Measurements from ENCODE around the gene MYO3B. TPM values are rescaled to one million over a fixed set of nuclear protein-coding genes. Genes with fewer than 3 reads are reported as not detected.

The MYO3B gene
- total and polyA plus RNA-seq, 2 donors = 0.64 to 0.71 TPM

GRCh38 chr2:170282851-170283250, 104.9 kb downstream of the MYO3B start:
- Histone ChIP-seq H3K36me3 (ENCODE audit: control insufficient read depth in 2 of 2, insufficient read depth in 2 of 2, low read length in 1 of 2) (no peaks in the 10 kb centered on the region), H3K27me3 (ENCODE audit: control insufficient read depth in 2 of 2, insufficient read depth in 1 of 2, low read length in 1 of 2) (no peaks in the 10 kb centered on the region), H3K27ac (ENCODE audit: low read depth in 1 of 2, low read length in 1 of 2) (no peak overlapping the region), H3K4me1 (ENCODE audit: control insufficient read depth in 2 of 2, insufficient read depth in 2 of 2, low read length in 2 of 2) (no peaks in the 10 kb centered on the region), H3K9me3 (ENCODE audit: control insufficient read depth in 2 of 2, insufficient read depth in 1 of 2, low read length in 1 of 2) (no peaks in the 10 kb centered on the region), H3K4me3 (ENCODE audit: low read length in 2 of 2) (no peak overlapping the region)
- 62% methylated on average over 3 of the region's 3 CpGs for WGBS
- DNase-seq (ENCODE audit: low read depth in 6 of 9, low spot score in 9 of 9) = no peak

GRCh38 chr2:170284205-170284604, 106.3 kb downstream of the MYO3B start:
- 95% methylated on average over 1 of the region's 1 CpG for WGBS

GRCh38 chr2:170288859-170289258, 110.9 kb downstream of the MYO3B start:
- H3K4me3 ChIP-seq (ENCODE audit: low read length in 2 of 2) = no peak overlapping the region
- no peaks in the 10 kb centered on the region for H3K9me3 ChIP-seq (ENCODE audit: control insufficient read depth in 2 of 2, insufficient read depth in 1 of 2, low read length in 1 of 2)
- 96% methylated on average over 1 of the region's 1 CpG for WGBS
- no peaks in the 10 kb centered on the region for H3K4me1 ChIP-seq (ENCODE audit: control insufficient read depth in 2 of 2, insufficient read depth in 2 of 2, low read length in 2 of 2)
- H3K27ac ChIP-seq (ENCODE audit: low read depth in 1 of 2, low read length in 1 of 2) = no peak overlapping the region
- no peaks in the 10 kb centered on the region for H3K36me3 ChIP-seq (ENCODE audit: control insufficient read depth in 2 of 2, insufficient read depth in 2 of 2, low read length in 1 of 2)
- H3K27me3 ChIP-seq (ENCODE audit: control insufficient read depth in 2 of 2, insufficient read depth in 1 of 2, low read length in 1 of 2) = no peaks in the 10 kb centered on the region
- no peak for DNase-seq (ENCODE audit: low read depth in 6 of 9, low spot score in 9 of 9)

More at GRCh38 chr2:170284205-170284604, 106.3 kb downstream of the MYO3B start:
- no peaks in the 10 kb centered on the region for H3K9me3 ChIP-seq (ENCODE audit: control insufficient read depth in 2 of 2, insufficient read depth in 1 of 2, low read length in 1 of 2)
- H3K4me3 ChIP-seq (ENCODE audit: low read length in 2 of 2) = no peak overlapping the region
- no peaks in the 10 kb centered on the region for H3K27me3 ChIP-seq (ENCODE audit: control insufficient read depth in 2 of 2, insufficient read depth in 1 of 2, low read length in 1 of 2)
- DNase-seq (ENCODE audit: low read depth in 6 of 9, low spot score in 9 of 9) = no peak
- no peaks in the 10 kb centered on the region for H3K4me1 ChIP-seq (ENCODE audit: control insufficient read depth in 2 of 2, insufficient read depth in 2 of 2, low read length in 2 of 2)
- no peaks in the 10 kb centered on the region for H3K36me3 ChIP-seq (ENCODE audit: control insufficient read depth in 2 of 2, insufficient read depth in 2 of 2, low read length in 1 of 2)
- H3K27ac ChIP-seq (ENCODE audit: low read depth in 1 of 2, low read length in 1 of 2) = no peak overlapping the region

- Histone ChIP-seq H3K36me3 (ENCODE audit: control insufficient read depth in 2 of 2, insufficient read depth in 2 of 2, low read length in 1 of 2) (no peaks in the 10 kb centered on the region), H3K4me1 (ENCODE audit: control insufficient read depth in 2 of 2, insufficient read depth in 2 of 2, low read length in 2 of 2) (no peaks in the 10 kb centered on the region), H3K4me3 (ENCODE audit: low read length in 2 of 2) (no peak overlapping the region), H3K9me3 (ENCODE audit: control insufficient read depth in 2 of 2, insufficient read depth in 1 of 2, low read length in 1 of 2) (no peaks in the 10 kb centered on the region), H3K27me3 (ENCODE audit: control insufficient read depth in 2 of 2, insufficient read depth in 1 of 2, low read length in 1 of 2) (no peaks in the 10 kb centered on the region), H3K27ac (ENCODE audit: low read depth in 1 of 2, low read length in 1 of 2) (no peak overlapping the region)
- 93% methylated on average over 1 of the region's 1 CpG for WGBS
- DNase-seq (ENCODE audit: low read depth in 6 of 9, low spot score in 9 of 9) = no peak
These were observed 113.5 kb downstream of the MYO3B start for GRCh38 chr2:170291474-170291873.

GRCh38 chr2:170292415-170292814, 114.5 kb downstream of the MYO3B start:
- Histone ChIP-seq H3K4me1 (ENCODE audit: control insufficient read depth in 2 of 2, insufficient read depth in 2 of 2, low read length in 2 of 2) (no peaks in the 10 kb centered on the region), H3K9me3 (ENCODE audit: control insufficient read depth in 2 of 2, insufficient read depth in 1 of 2, low read length in 1 of 2) (no peaks in the 10 kb centered on the region), H3K27me3 (ENCODE audit: control insufficient read depth in 2 of 2, insufficient read depth in 1 of 2, low read length in 1 of 2) (no peaks in the 10 kb centered on the region), H3K36me3 (ENCODE audit: control insufficient read depth in 2 of 2, insufficient read depth in 2 of 2, low read length in 1 of 2) (no peaks in the 10 kb centered on the region), H3K4me3 (ENCODE audit: low read length in 2 of 2) (no peak overlapping the region), H3K27ac (ENCODE audit: low read depth in 1 of 2, low read length in 1 of 2) (no peak overlapping the region)
- no peak for DNase-seq (ENCODE audit: low read depth in 6 of 9, low spot score in 9 of 9)
- WGBS = 62% methylated on average over 3 of the region's 3 CpGs

GRCh38 chr2:170297496-170297895, 119.5 kb downstream of the MYO3B start:
- Histone ChIP-seq H3K4me1 (ENCODE audit: control insufficient read depth in 2 of 2, insufficient read depth in 2 of 2, low read length in 2 of 2) (no peaks in the 10 kb centered on the region), H3K27ac (ENCODE audit: low read depth in 1 of 2, low read length in 1 of 2) (no peak overlapping the region), H3K4me3 (ENCODE audit: low read length in 2 of 2) (no peak overlapping the region), H3K9me3 (ENCODE audit: control insufficient read depth in 2 of 2, insufficient read depth in 1 of 2, low read length in 1 of 2) (no peaks in the 10 kb centered on the region), H3K36me3 (ENCODE audit: control insufficient read depth in 2 of 2, insufficient read depth in 2 of 2, low read length in 1 of 2) (no peaks in the 10 kb centered on the region), H3K27me3 (ENCODE audit: control insufficient read depth in 2 of 2, insufficient read depth in 1 of 2, low read length in 1 of 2) (no peaks in the 10 kb centered on the region)
- DNase-seq (ENCODE audit: low read depth in 6 of 9, low spot score in 9 of 9) = no peak
- WGBS = 97% methylated on average over 3 of the region's 3 CpGs

GRCh38 chr2:170298115-170298514, 120.2 kb downstream of the MYO3B start:
- WGBS = 95% methylated on average over 1 of the region's 1 CpG
- no peaks in the 10 kb centered on the region for H3K27me3 ChIP-seq (ENCODE audit: control insufficient read depth in 2 of 2, insufficient read depth in 1 of 2, low read length in 1 of 2)
- H3K9me3 ChIP-seq (ENCODE audit: control insufficient read depth in 2 of 2, insufficient read depth in 1 of 2, low read length in 1 of 2) = no peaks in the 10 kb centered on the region
- DNase-seq (ENCODE audit: low read depth in 6 of 9, low spot score in 9 of 9) = no peak
- H3K4me1 ChIP-seq (ENCODE audit: control insufficient read depth in 2 of 2, insufficient read depth in 2 of 2, low read length in 2 of 2) = no peaks in the 10 kb centered on the region
- no peaks in the 10 kb centered on the region for H3K36me3 ChIP-seq (ENCODE audit: control insufficient read depth in 2 of 2, insufficient read depth in 2 of 2, low read length in 1 of 2)
- H3K4me3 ChIP-seq (ENCODE audit: low read length in 2 of 2) = no peak overlapping the region
- H3K27ac ChIP-seq (ENCODE audit: low read depth in 1 of 2, low read length in 1 of 2) = no peak overlapping the region

- Histone ChIP-seq H3K36me3 (ENCODE audit: control insufficient read depth in 2 of 2, insufficient read depth in 2 of 2, low read length in 1 of 2) (no peaks in the 10 kb centered on the region), H3K27ac (ENCODE audit: low read depth in 1 of 2, low read length in 1 of 2) (no peak overlapping the region), H3K4me1 (ENCODE audit: control insufficient read depth in 2 of 2, insufficient read depth in 2 of 2, low read length in 2 of 2) (no peaks in the 10 kb centered on the region), H3K27me3 (ENCODE audit: control insufficient read depth in 2 of 2, insufficient read depth in 1 of 2, low read length in 1 of 2) (no peaks in the 10 kb centered on the region), H3K9me3 (ENCODE audit: control insufficient read depth in 2 of 2, insufficient read depth in 1 of 2, low read length in 1 of 2) (no peaks in the 10 kb centered on the region), H3K4me3 (ENCODE audit: low read length in 2 of 2) (no peak overlapping the region)
- no peak for DNase-seq (ENCODE audit: low read depth in 6 of 9, low spot score in 9 of 9)
These were observed 121.0 kb downstream of the MYO3B start for GRCh38 chr2:170298861-170299429.

- Histone ChIP-seq H3K4me1 (ENCODE audit: control insufficient read depth in 2 of 2, insufficient read depth in 2 of 2, low read length in 2 of 2) (no peaks in the 10 kb centered on the region), H3K27ac (ENCODE audit: low read depth in 1 of 2, low read length in 1 of 2) (no peak overlapping the region), H3K9me3 (ENCODE audit: control insufficient read depth in 2 of 2, insufficient read depth in 1 of 2, low read length in 1 of 2) (no peaks in the 10 kb centered on the region), H3K4me3 (ENCODE audit: low read length in 2 of 2) (no peak overlapping the region), H3K36me3 (ENCODE audit: control insufficient read depth in 2 of 2, insufficient read depth in 2 of 2, low read length in 1 of 2) (no peaks in the 10 kb centered on the region), H3K27me3 (ENCODE audit: control insufficient read depth in 2 of 2, insufficient read depth in 1 of 2, low read length in 1 of 2) (no peaks in the 10 kb centered on the region)
- DNase-seq (ENCODE audit: low read depth in 6 of 9, low spot score in 9 of 9) = no peak
- 96% methylated on average over 1 of the region's 1 CpG for WGBS
These were observed 123.0 kb downstream of the MYO3B start for GRCh38 chr2:170300993-170301392.

- no peaks in the 10 kb centered on the region for H3K27me3 ChIP-seq (ENCODE audit: control insufficient read depth in 2 of 2, insufficient read depth in 1 of 2, low read length in 1 of 2)
- DNase-seq (ENCODE audit: low read depth in 6 of 9, low spot score in 9 of 9) = no peak
- no peaks in the 10 kb centered on the region for H3K4me1 ChIP-seq (ENCODE audit: control insufficient read depth in 2 of 2, insufficient read depth in 2 of 2, low read length in 2 of 2)
- no peak overlapping the region for H3K27ac ChIP-seq (ENCODE audit: low read depth in 1 of 2, low read length in 1 of 2)
- WGBS = 95% methylated on average over 5 of the region's 5 CpGs
- H3K4me3 ChIP-seq (ENCODE audit: low read length in 2 of 2) = no peak overlapping the region
- H3K9me3 ChIP-seq (ENCODE audit: control insufficient read depth in 2 of 2, insufficient read depth in 1 of 2, low read length in 1 of 2) = no peaks in the 10 kb centered on the region
- H3K36me3 ChIP-seq (ENCODE audit: control insufficient read depth in 2 of 2, insufficient read depth in 2 of 2, low read length in 1 of 2) = no peaks in the 10 kb centered on the region
These were observed 123.7 kb downstream of the MYO3B start for GRCh38 chr2:170301626-170302025.
